H1 (cell line): ENCODE results near the gene TRUB1. TPM values are rescaled to one million over a fixed set of nuclear protein-coding genes. Genes with fewer than 3 reads are reported as not detected.

ENCODE experiments used
- CTCF ChIA-PET: fragments of 300-600 bp; sonication (Branson Sonifier 250); formaldehyde crosslinking; loops from one replicate; lab custom pipeline; 2021; ENCODE audit not compliant: partially characterized antibody; lab: Charles Lee
- POLR2A ChIA-PET: fragments of 300-600 bp; sonication (Branson Sonifier 250); formaldehyde crosslinking; loops from one replicate; lab custom pipeline; 2021; ENCODE audit warnings: inconsistent platforms; ENCODE audit not compliant: partially characterized antibody; lab: Charles Lee
- DNase-seq, 2 experiments: peaks; one replicate each; pipeline versions ENCODE4 v3.0.0 to v3.0.0-alpha.2; 2010 to 2022; ENCODE audit warnings: low spot score in 2 of 2, low read depth in 1 of 2, mixed read lengths in 1 of 2
- FAIRE-seq: peaks from 2 replicates; lab custom pipeline; 2011; peaks lifted over from hg19 to GRCh38; lab: Jason Lieb, UNC
- H2AFZ ChIP-seq: 2 replicates; pipeline ENCODE4 v1.8.1; 2012; ENCODE audit warnings: low read length, inconsistent platforms
- H2AK5ac ChIP-seq: 2 replicates; pipeline ENCODE4 v1.6.1; 2013; ENCODE audit warnings: low read depth, low read length
- H2BK120ac ChIP-seq: replicated peaks from 2 replicates; pipeline ENCODE3; 2013; ENCODE audit warnings: low read depth, low read length, inconsistent platforms
- H2BK12ac ChIP-seq: 2 replicates; pipeline ENCODE4 v1.6.1; 2013; ENCODE audit warnings: low read depth, low read length
- H2BK15ac ChIP-seq: 2 replicates; pipeline ENCODE4 v1.6.1; 2013; ENCODE audit warnings: low read length
- H2BK20ac ChIP-seq: 2 replicates; pipeline ENCODE4 v1.6.1; 2013; ENCODE audit warnings: low read length
- H2BK5ac ChIP-seq: 2 replicates; pipeline ENCODE4 v1.6.1; 2013; ENCODE audit warnings: low read depth, low read length
- H3K14ac ChIP-seq: 2 replicates; pipeline ENCODE4 v1.6.1; 2013; ENCODE audit warnings: inconsistent platforms; ENCODE audit not compliant: insufficient read length
- H3K18ac ChIP-seq: 2 replicates; pipeline ENCODE4 v1.6.1; 2013; ENCODE audit warnings: low read length; ENCODE audit errors: extremely low read depth
- H3K23ac ChIP-seq: 2 replicates; pipeline ENCODE4 v1.6.1; 2013; ENCODE audit warnings: inconsistent platforms; ENCODE audit not compliant: insufficient read length
- H3K23me2 ChIP-seq: 2 replicates; pipeline ENCODE4 v1.6.1; 2013; ENCODE audit warnings: low read depth, low read length
- H3K27ac ChIP-seq: 2 replicates; pipeline ENCODE4 v1.6.1; 2011; ENCODE audit warnings: low read depth, low read length, inconsistent platforms
- H3K27me3 ChIP-seq, 4 experiments: replicated peaks in 1 of 4; 1 replicate in 1 of 4; 2 replicates in 3 of 4; pipeline versions ENCODE4 v1.6.1 to v1.8.1; 2011 to 2013; ENCODE audit warnings: low read length in 3 of 4, mild to moderate bottlenecking in 3 of 4, inconsistent platforms in 2 of 4, mixed read lengths in 2 of 4, moderate library complexity in 1 of 4; ENCODE audit not compliant: control insufficient read depth in 3 of 4, insufficient read depth in 3 of 4; ENCODE audit errors: extremely low read depth in 1 of 4
- H3K36me3 ChIP-seq, 4 experiments: 2 replicates each; pipeline versions ENCODE4 v1.6.1 to v1.8.1; 2011 to 2013; ENCODE audit warnings: mild to moderate bottlenecking in 4 of 4, low read length in 3 of 4, moderate library complexity in 2 of 4, control low read depth in 1 of 4, inconsistent platforms in 1 of 4; ENCODE audit not compliant: insufficient read depth in 4 of 4, control insufficient read depth in 2 of 4
- H3K4ac ChIP-seq: replicated peaks from 2 replicates; pipeline ENCODE3; 2013; ENCODE audit warnings: low read length, low read depth, mixed read lengths, inconsistent platforms; ENCODE audit not compliant: insufficient read length
- H3K4me1 ChIP-seq, 4 experiments: replicated peaks in 1 of 4; 1 replicate in 1 of 4; 2 replicates in 3 of 4; pipeline versions ENCODE4 v1.6.1 to v1.8.1; 2011 to 2013; ENCODE audit warnings: low read length in 3 of 4, inconsistent platforms in 2 of 4, mixed read lengths in 1 of 4; ENCODE audit not compliant: insufficient read depth in 4 of 4, control insufficient read depth in 3 of 4
- H3K4me2 ChIP-seq, 2 experiments: 2 replicates each; pipeline versions ENCODE4 v1.6.1 to v1.8.1; 2011 to 2013; ENCODE audit warnings: low read depth in 2 of 2, low read length in 2 of 2, control low read depth in 1 of 2, inconsistent platforms in 1 of 2, mild to moderate bottlenecking in 1 of 2; ENCODE audit not compliant: insufficient read depth in 1 of 2
- H3K4me3 ChIP-seq, 4 experiments: fragments of 200-600, 300-600 bp in 1 of 4; sonication (generic), shearing (Covaris generic), sonication (Bioruptor Twin) in 1 of 4; 2 replicates each; pipeline versions ENCODE4 v1.5.1 to v1.8.1; 2011 to 2016; ENCODE audit warnings: low read length in 4 of 4, low read depth in 3 of 4, control low read depth in 2 of 4, inconsistent platforms in 2 of 4, mild to moderate bottlenecking in 2 of 4, mixed read lengths in 1 of 4, moderate library complexity in 1 of 4; ENCODE audit not compliant: insufficient read depth in 2 of 4; ENCODE audit errors: extremely low read depth in 1 of 4
- H3K56ac ChIP-seq: replicated peaks from 2 replicates; pipeline ENCODE3; 2013; ENCODE audit warnings: low read depth, mild to moderate bottlenecking, mixed read lengths, low read length, inconsistent platforms; ENCODE audit not compliant: insufficient read length
- H3K79me1 ChIP-seq: 2 replicates; pipeline ENCODE4 v1.6.1; 2013; ENCODE audit warnings: low read depth, low read length, control low read depth
- H3K79me2 ChIP-seq, 2 experiments: 2 replicates each; pipeline versions ENCODE4 v1.6.1 to v1.8.1; 2012 to 2013; ENCODE audit warnings: low read length in 2 of 2, mild to moderate bottlenecking in 2 of 2, inconsistent platforms in 1 of 2; ENCODE audit not compliant: insufficient read depth in 2 of 2, control insufficient read depth in 1 of 2
- H3K9ac ChIP-seq, 4 experiments: replicated peaks in 1 of 4; 1 replicate in 1 of 4; 2 replicates in 3 of 4; pipeline versions ENCODE4 v1.6.1 to v1.8.1; 2011 to 2013; ENCODE audit warnings: low read depth in 3 of 4, low read length in 3 of 4, control low read depth in 2 of 4, mild to moderate bottlenecking in 2 of 4, moderate library complexity in 2 of 4, inconsistent platforms in 1 of 4; ENCODE audit errors: extremely low read depth in 1 of 4
- H3K9me3 ChIP-seq, 2 experiments: 2 replicates each; pipeline versions ENCODE4 v1.6.1 to v1.8.1; 2012 to 2013; ENCODE audit warnings: mild to moderate bottlenecking in 2 of 2, moderate library complexity in 2 of 2, control low read depth in 1 of 2, inconsistent platforms in 1 of 2, low read depth in 1 of 2, low read length in 1 of 2, mixed read lengths in 1 of 2; ENCODE audit not compliant: insufficient read depth in 2 of 2
- H4K20me1 ChIP-seq, 2 experiments: replicated peaks in 1 of 2; 2 replicates each; pipeline versions ENCODE3 to v1.8.1; 2011 to 2013; ENCODE audit warnings: inconsistent platforms in 2 of 2, low read length in 2 of 2, mild to moderate bottlenecking in 1 of 2; ENCODE audit not compliant: insufficient read depth in 2 of 2, control insufficient read depth in 1 of 2
- H4K5ac ChIP-seq: 2 replicates; pipeline ENCODE4 v1.6.1; 2013; ENCODE audit warnings: low read length, low read depth, mixed read lengths, inconsistent platforms; ENCODE audit not compliant: insufficient read length
- H4K8ac ChIP-seq: 2 replicates; pipeline ENCODE4 v1.8.0; 2013; ENCODE audit warnings: mild to moderate bottlenecking, moderate library complexity, low read length, inconsistent platforms; ENCODE audit not compliant: insufficient read depth; ENCODE audit errors: extremely low read depth
- H4K91ac ChIP-seq: replicated peaks from 2 replicates; pipeline ENCODE3; 2013; ENCODE audit warnings: low read length, mixed read lengths, inconsistent platforms; ENCODE audit not compliant: insufficient read length
- BACH1 ChIP-seq: IDR thresholded peaks from 2 replicates; pipeline ENCODE4 v1.6.1; 2012; ENCODE audit warnings: low read length, improper control_type of control experiment
- BRCA1 ChIP-seq: IDR thresholded peaks from 2 replicates; pipeline ENCODE4 v1.6.1; 2012; ENCODE audit warnings: low read depth, low read length, improper control_type of control experiment
- CHD1 ChIP-seq: IDR thresholded peaks from 2 replicates; pipeline ENCODE4 v1.6.1; 2012; ENCODE audit warnings: low read depth, low read length, improper control_type of control experiment
- GTF2F1 ChIP-seq: IDR thresholded peaks from 2 replicates; pipeline ENCODE4 v1.6.1; 2012; ENCODE audit warnings: low read depth, low read length, improper control_type of control experiment, borderline replicate concordance
- HDAC2 ChIP-seq, 2 experiments: fragments of 300-600 bp in 1 of 2; sonication (generic) in 1 of 2; IDR thresholded peaks; 2 replicates each; pipeline ENCODE4 v1.6.1; 2011 to 2012; ENCODE audit warnings: low read depth in 2 of 2, low read length in 2 of 2, mild to moderate bottlenecking in 2 of 2, moderate library complexity in 2 of 2, borderline replicate concordance in 1 of 2, inconsistent platforms in 1 of 2
- SUZ12 ChIP-seq: fragments of 200-600 bp; sonication (generic); IDR thresholded peaks from 2 replicates; pipeline ENCODE4 v1.6.1; 2012; ENCODE audit warnings: mild to moderate bottlenecking, inconsistent platforms, low read length, moderate library complexity, mixed read lengths
- WGBS, 2 experiments: shearing (Covaris generic) in 1 of 2; methylation state at CpG; one replicate each; pipeline versions ENCODE4 v1.1.6 to v1.1.7; 2013 to 2015; ENCODE audit warnings: low lambda C conversion rate in 2 of 2, mixed read lengths in 2 of 2, inconsistent platforms in 1 of 2, low coverage in 1 of 2, missing lambda C conversion rate in 1 of 2; ENCODE audit not compliant: insufficient replicate concordance in 2 of 2, insufficient coverage in 1 of 2, insufficient read length in 1 of 2; ENCODE audit errors: extremely low coverage in 1 of 2, missing lambda C conversion rate in 1 of 2; 5-methylcytosine and 5-hydroxymethylcytosine counted together
- polyA plus RNA-seq, 7 experiments: library from polyadenylated mRNA; depleted of rRNA in 3 of 7; stranded (reverse) in 5 of 7; unstranded in 2 of 7; fragments of >200 nt in 5 of 7; fragments of 200-250 nt in 2 of 7; gene quantifications; 1 replicate in 5 of 7; 2 replicates in 1 of 7; 4 replicates in 1 of 7; pipeline versions ENCODE4 v1.2.1 to v1.2.3, GENCODE V29; 2011 to 2013; ENCODE audit warnings: missing spikeins in 2 of 7, mixed read lengths in 2 of 7
- total RNA-seq: library from RNA; stranded (reverse); fragmentation: NEBNext Ultra II Directional; extraction: Animal tissue kit (Norgen Biotek cat#: 25700); gene quantifications from 2 replicates; pipeline ENCODE4 v1.2.1, GENCODE V29; 2021

TRUB1 gene
- total and polyA plus RNA-seq, 2 of the 8 experiments (the other 6 are each of a cell fraction or from before 2014, with no cell fraction given): 6.3 to 22.2 TPM

DNA sequence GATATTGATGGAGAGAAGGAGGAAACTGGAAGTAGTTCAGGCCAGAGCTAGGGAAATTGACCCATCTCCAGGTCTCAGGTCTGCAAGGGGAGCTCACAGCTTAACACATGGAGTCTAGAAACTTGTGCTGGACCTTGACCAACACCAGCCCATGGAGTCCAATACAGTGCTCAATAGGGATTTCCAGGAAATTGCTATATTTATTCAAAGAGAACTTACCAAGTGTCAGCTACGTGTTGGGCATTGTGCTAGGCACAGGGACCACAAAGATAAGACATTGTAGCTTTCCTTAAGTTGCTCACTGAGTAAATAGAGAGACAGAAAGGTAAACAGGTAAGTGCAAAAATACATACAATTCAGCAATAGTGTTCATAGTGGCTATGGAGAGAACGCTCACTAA, 82.5 kb downstream of the TRUB1 start:
- Histone ChIP-seq H3K79me1 (no peaks in the 10 kb centered on the region), H3K56ac (no peak overlapping the region), H3K4me2 (no peak overlapping the region), H4K5ac (no peak overlapping the region), H4K91ac (no peak overlapping the region), H3K14ac (no peak overlapping the region), H3K27ac (no peak overlapping the region), H3K4me1 (peaks cover 0 to 3% (median 1%) of the 10 kb centered on the region in 4 experiments; a peak in 1 of 7 replicates), H2BK5ac (no peak overlapping the region), H3K9ac (no peak overlapping the region), H3K18ac (no peak overlapping the region), H3K23me2 (no peaks in the 10 kb centered on the region), H3K79me2 (no peaks in the 10 kb centered on the region), H2BK12ac (no peak overlapping the region), H3K4ac (no peak overlapping the region), H2BK20ac (no peak overlapping the region), H4K8ac (no peak overlapping the region), H3K36me3 (no peaks in the 10 kb centered on the region), H2BK15ac (no peak overlapping the region), H4K20me1 (no peaks in the 10 kb centered on the region), H2AFZ (no peak overlapping the region), H2BK120ac (no peak overlapping the region), H3K27me3 (no peaks in the 10 kb centered on the region), H3K9me3 (no peaks in the 10 kb centered on the region), H3K4me3 (no peak overlapping the region), H3K23ac (no peak overlapping the region), H2AK5ac (no peak overlapping the region)
- DNase-seq (peak in 1 of 2 experiments; percentile 14), FAIRE-seq (no peak)
- WGBS, 2 experiments: 88% methylated on average over 2 of the region's 2 CpGs; no CpG with 5 or more reads in 1 of the 2 experiments
- CTCF ChIA-PET: interaction anchor here (0.5 to 2.9 kb wide), 8 partner anchors 9 to 149 kb away, joined by 3 to 20 read pairs (median 4); no protein-coding TSS in a partner anchor
- POLR2A ChIA-PET: no interaction called here
- TF ChIP-seq BACH1 (no peak), BRCA1 (no peak), CHD1 (no peak), HDAC2 (IDR thresholded peaks at IDR 0.05; ENCODE audit: borderline replicate concordance in 1 of 2, low read depth in 2 of 2, low read length in 2 of 2) (no peak), GTF2F1 (no peak), SUZ12 (no peak)
